A673 (cell line): Measurements from ENCODE around the gene KCNT2. TPM values are rescaled to one million over a fixed set of nuclear protein-coding genes. Genes with fewer than 3 reads are reported as not detected.

Source experiments
- BruUV-seq: library from RNA; stranded (reverse); fragments of 400-500 nt; replicated peaks from 2 replicates; lab custom pipeline; 2021; lab: Mats Ljungman, UMichigan
- CTCF ChIA-PET: fragments of 300-600 bp; sonication (Branson Sonifier 250); formaldehyde crosslinking; loops from one replicate; lab custom pipeline; 2022; ENCODE audit warnings: antibody characterized with exemption; lab: Charles Lee
- POLR2A ChIA-PET: fragments of 300-600 bp; sonication (Branson Sonifier 250); formaldehyde crosslinking; loops from one replicate; lab custom pipeline; 2022; ENCODE audit warnings: antibody characterized with exemption; ENCODE audit not compliant: low non-redundant PET; lab: Charles Lee
- DNase-seq: peaks from one replicate; pipeline ENCODE4 v3.0.0-alpha.2; 2015; ENCODE audit warnings: low spot score
- H3K27ac ChIP-seq: fragments of 200-600 bp; sonication (generic); 2 replicates; pipeline ENCODE4 v1.5.1; 2016; ENCODE audit warnings: mixed run types, low read depth, mild to moderate bottlenecking, mixed read lengths, antibody characterized with exemption, low read length; ENCODE audit not compliant: poor library complexity, severe bottlenecking
- H3K27me3 ChIP-seq: fragments of 200-600 bp; sonication (generic); replicated peaks from 2 replicates; pipeline ENCODE4 v1.6.1; 2017; ENCODE audit warnings: mixed run types, low read depth, mild to moderate bottlenecking, mixed read lengths, antibody characterized with exemption, low read length; ENCODE audit not compliant: insufficient read depth, poor library complexity
- H3K36me3 ChIP-seq: fragments of 200-600 bp; sonication (generic); 2 replicates; pipeline ENCODE4 v1.6.1; 2016; ENCODE audit warnings: mixed run types, mild to moderate bottlenecking, mixed read lengths, antibody characterized with exemption, low read length; ENCODE audit not compliant: insufficient read depth, poor library complexity, severe bottlenecking
- H3K4me1 ChIP-seq: fragments of 200-600 bp; sonication (generic); 2 replicates; pipeline ENCODE4 v1.6.1; 2017; ENCODE audit warnings: mixed run types, mild to moderate bottlenecking, mixed read lengths, antibody characterized with exemption, low read length; ENCODE audit not compliant: insufficient read depth, poor library complexity, severe bottlenecking
- H3K4me3 ChIP-seq: fragments of 200-600 bp; sonication (generic); 2 replicates; pipeline ENCODE4 v1.5.1; 2016; ENCODE audit warnings: low read depth, mixed run types, mild to moderate bottlenecking, mixed read lengths, low read length; ENCODE audit not compliant: poor library complexity, severe bottlenecking
- H3K9me3 ChIP-seq: fragments of 200-600 bp; sonication (generic); 2 replicates; pipeline ENCODE4 v1.6.1; 2016; ENCODE audit warnings: mixed run types, low read depth, mild to moderate bottlenecking, mixed read lengths, antibody characterized with exemption, low read length; ENCODE audit not compliant: poor library complexity, severe bottlenecking
- EZH2 ChIP-seq: fragments of 200-600 bp; sonication (generic); IDR thresholded peaks from 2 replicates; pipeline ENCODE4 v1.6.1; 2017; ENCODE audit warnings: borderline replicate concordance, low read depth, mild to moderate bottlenecking, mixed read lengths, antibody characterized with exemption, low read length; ENCODE audit not compliant: poor library complexity, severe bottlenecking
- intact Hi-C: fragments of 100-400 bp; cut with micrococcal nuclease; formaldehyde crosslinking; loops from one replicate; pipeline ENCODE4 v1.10.0; 2022; ENCODE audit not compliant: unreplicated experiment
- total RNA-seq: library from RNA; stranded (reverse); gene quantifications from 2 replicates; pipeline ENCODE4 v1.2.3, GENCODE V29; 2021
- TF ChIP-seq, protein P1 (sequence below): fragments of 300-800, 200-600 bp; sonication (generic); conservative IDR thresholded peaks from 2 replicates; pipeline ENCODE4 v1.5.1; 2017; ENCODE audit warnings: low read depth, mild to moderate bottlenecking, antibody characterized with exemption, low read length, moderate library complexity, mixed read lengths

Gene KCNT2
- total RNA-seq, 1 experiment from 2014 or later, result 1.2 TPM

DNA sequence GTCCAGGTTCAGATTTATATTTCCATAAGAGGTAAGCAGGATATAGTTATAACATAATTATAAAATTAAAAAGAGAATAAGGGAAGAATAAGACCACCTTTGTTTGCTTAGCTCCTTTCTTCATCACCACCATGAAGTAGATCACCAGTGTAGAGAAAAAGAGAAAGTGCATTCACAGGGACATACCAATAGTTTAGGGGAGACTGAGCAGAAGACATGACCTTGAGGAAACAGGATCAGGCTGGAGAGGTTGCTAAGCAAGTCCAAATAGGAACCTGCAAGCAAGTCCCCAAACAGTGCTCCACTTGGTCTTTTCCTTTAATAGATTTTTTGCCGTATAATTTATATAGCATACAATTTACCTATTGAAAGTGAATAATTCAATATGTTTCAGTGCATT is 63.0 kb downstream of the KCNT2 start:
- H3K4me3 ChIP-seq, result no peak overlapping the region
- POLR2A ChIA-PET, result no interaction called here
- intact Hi-C loops, result no loop called here
- no TSS peak for BruUV-seq
- H3K4me1 ChIP-seq, result no peaks in the 10 kb centered on the region
- no peaks in the 10 kb centered on the region for H3K36me3 ChIP-seq
- H3K27me3 ChIP-seq, result no peaks in the 10 kb centered on the region
- no peak for DNase-seq
- CTCF ChIA-PET, result no interaction called here
- H3K27ac ChIP-seq, result no peak overlapping the region
- no peaks in the 10 kb centered on the region for H3K9me3 ChIP-seq
- TF ChIP-seq, protein P1, sequence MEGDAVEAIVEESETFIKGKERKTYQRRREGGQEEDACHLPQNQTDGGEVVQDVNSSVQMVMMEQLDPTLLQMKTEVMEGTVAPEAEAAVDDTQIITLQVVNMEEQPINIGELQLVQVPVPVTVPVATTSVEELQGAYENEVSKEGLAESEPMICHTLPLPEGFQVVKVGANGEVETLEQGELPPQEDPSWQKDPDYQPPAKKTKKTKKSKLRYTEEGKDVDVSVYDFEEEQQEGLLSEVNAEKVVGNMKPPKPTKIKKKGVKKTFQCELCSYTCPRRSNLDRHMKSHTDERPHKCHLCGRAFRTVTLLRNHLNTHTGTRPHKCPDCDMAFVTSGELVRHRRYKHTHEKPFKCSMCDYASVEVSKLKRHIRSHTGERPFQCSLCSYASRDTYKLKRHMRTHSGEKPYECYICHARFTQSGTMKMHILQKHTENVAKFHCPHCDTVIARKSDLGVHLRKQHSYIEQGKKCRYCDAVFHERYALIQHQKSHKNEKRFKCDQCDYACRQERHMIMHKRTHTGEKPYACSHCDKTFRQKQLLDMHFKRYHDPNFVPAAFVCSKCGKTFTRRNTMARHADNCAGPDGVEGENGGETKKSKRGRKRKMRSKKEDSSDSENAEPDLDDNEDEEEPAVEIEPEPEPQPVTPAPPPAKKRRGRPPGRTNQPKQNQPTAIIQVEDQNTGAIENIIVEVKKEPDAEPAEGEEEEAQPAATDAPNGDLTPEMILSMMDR, result no peak
- no peak for TF ChIP-seq EZH2

DNA sequence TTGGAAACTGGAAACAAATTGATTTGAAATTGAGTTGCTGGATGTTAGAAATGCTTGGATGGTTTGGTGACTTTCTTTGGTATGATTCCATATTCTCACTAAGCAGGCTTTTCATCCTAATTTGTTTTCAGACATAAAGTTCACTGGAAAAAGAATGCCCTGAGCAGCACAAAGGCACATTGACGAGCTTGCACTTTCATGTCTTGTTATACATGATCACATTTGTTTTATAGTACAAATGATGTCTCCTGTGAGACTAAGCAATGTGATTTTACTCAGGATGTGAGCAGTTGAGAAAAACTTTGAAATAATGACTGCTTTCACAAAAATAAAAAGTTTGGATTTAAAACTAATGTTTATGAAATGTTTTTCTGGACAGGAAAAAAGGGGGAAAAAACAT is 63.6 kb downstream of the KCNT2 start:
- no peaks in the 10 kb centered on the region for H3K27me3 ChIP-seq
- H3K9me3 ChIP-seq, result no peaks in the 10 kb centered on the region
- POLR2A ChIA-PET, result no interaction called here
- no peak overlapping the region for H3K4me3 ChIP-seq
- DNase-seq, result no peak
- intact Hi-C loops, result no loop called here
- CTCF ChIA-PET, result no interaction called here
- TF ChIP-seq EZH2, result no peak
- TF ChIP-seq, protein P1, result no peak
- no TSS peak for BruUV-seq
- no peaks in the 10 kb centered on the region for H3K36me3 ChIP-seq
- no peak overlapping the region for H3K27ac ChIP-seq
- no peaks in the 10 kb centered on the region for H3K4me1 ChIP-seq

DNA sequence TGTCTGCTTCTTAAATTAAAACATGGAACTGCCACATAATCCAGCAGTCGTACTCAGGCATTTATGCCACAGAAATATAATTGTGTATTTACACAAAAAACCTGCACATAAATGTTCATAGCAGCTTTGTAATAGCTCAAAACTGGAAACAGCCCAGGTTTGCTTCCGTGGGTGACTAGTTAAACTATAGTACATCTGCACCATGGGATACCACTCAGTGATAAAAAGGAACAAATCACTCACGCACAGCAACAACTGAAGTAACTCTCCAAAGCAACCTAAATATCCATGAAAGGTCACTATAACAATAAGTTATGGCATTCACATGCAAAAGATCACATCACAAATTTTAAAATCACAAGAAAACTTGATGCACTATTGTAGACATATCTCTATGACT is 64.4 kb downstream of the KCNT2 start:
- intact Hi-C loops, result no loop called here
- Histone ChIP-seq H3K27ac (no peak overlapping the region), H3K4me1 (no peaks in the 10 kb centered on the region), H3K36me3 (no peaks in the 10 kb centered on the region), H3K9me3 (no peaks in the 10 kb centered on the region), H3K4me3 (no peak overlapping the region), H3K27me3 (no peaks in the 10 kb centered on the region)
- ChIA-PET CTCF (no interaction called here), POLR2A (no interaction called here)
- TF ChIP-seq, protein P1, result no peak
- no peak for TF ChIP-seq EZH2
- no peak for DNase-seq
- no TSS peak for BruUV-seq
